Choroid plexus epithelial cell (primary cell): ENCODE data around the gene MYH14.
A peak's percentile ranks its signal among the peaks of the same experiment; 100 is the strongest.

Source experiments
- DNase-seq: peaks from one replicate; pipeline ENCODE4 v3.0.0-alpha.2; 2010; ENCODE audit warnings: low read depth
- H3K4me3 ChIP-seq: 2 replicates; pipeline ENCODE4 v1.5.1; 2011; ENCODE audit warnings: low read depth, mild to moderate bottlenecking, control low read depth, low read length, moderate library complexity
- CTCF ChIP-seq: conservative IDR thresholded peaks from 2 replicates; pipeline ENCODE4 v1.5.1; 2011; ENCODE audit warnings: low read depth, mild to moderate bottlenecking, control low read depth, inconsistent platforms, low read length, moderate library complexity

The MYH14 gene

DNA sequence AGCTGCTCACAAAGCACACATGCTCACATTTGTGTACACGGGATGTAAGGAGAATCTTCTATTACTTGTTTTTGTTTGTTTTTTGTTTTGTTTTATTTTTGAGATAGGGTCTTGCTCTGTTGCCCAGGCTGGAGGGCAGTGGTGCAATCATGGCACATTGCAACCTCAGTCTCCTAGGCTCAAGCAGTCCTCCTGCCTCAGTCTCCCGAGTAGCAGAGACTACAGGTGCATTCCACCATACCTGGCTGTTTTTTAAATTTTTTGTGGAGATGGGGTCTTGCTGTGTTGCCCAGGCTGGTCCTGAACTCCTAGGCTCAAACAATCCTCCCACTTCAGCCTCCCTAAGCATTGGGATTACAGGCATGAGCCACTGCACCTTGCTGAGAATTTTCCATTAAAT is 83.9 kb downstream of the MYH14 start:
- no peak for DNase-seq
- no peak for TF ChIP-seq CTCF
- H3K4me3 ChIP-seq, result no peak overlapping the region

DNA sequence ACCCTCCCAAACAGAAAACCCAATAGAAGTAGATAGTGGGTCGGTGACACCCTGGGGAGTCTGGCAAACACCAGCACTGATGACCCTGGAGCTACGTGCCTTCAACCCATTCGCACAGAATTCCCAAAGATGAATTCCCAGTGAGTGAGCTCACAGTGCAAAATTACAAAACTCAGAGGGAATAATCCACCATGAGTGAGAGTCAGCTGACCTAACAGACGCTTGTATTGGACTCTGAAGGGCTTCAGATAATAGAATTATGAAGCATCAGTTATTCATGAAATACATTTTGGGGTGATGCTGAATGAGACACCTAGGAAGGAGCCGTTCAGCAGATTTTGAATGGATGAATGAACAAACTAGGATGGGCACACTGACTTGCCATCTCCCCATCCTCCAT is 85.5 kb downstream of the MYH14 start:
- no peak for DNase-seq

GRCh38 chr19:50290011-50290410 is 86.6 kb downstream of the MYH14 start:
- no peak overlapping the region for H3K4me3 ChIP-seq
- no peak for TF ChIP-seq CTCF
- DNase-seq, result no peak

More for the DNA sequence above, 85.5 kb downstream of the MYH14 start:
- TF ChIP-seq CTCF, result no peak
- H3K4me3 ChIP-seq, result no peak overlapping the region

- no peak overlapping the region for H3K4me3 ChIP-seq
- no peak for DNase-seq
- no peak for TF ChIP-seq CTCF
Observed at GRCh38 chr19:50290775-50291174, 87.4 kb downstream of the MYH14 start.

DNA sequence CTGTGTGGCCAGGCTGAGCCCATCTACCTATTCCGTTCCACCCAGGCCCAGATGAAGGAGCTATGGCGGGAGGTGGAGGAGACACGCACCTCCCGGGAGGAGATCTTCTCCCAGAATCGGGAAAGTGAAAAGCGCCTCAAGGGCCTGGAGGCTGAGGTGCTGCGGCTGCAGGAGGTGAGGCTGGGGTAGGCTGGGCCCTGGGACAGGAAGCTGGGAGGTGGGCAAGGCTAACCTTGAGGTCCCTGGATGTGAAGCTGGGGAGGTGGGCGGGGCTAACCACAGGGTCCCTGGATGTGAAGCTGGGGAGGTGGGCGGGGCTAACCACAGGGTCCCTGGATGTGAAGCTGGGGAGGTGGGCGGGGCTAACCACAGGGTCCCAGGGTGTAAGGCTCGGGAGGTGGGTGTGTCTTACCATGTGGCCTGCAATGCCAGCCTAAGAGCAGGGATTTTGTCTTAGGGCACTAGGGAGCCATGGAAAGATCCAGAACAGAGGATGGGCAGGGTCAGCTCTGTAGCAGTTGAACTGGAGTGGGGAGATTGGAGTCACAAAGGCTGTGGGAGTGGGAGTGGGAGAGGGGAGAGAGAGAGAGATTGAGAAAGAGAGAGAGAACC is 88.9 kb downstream of the MYH14 start:
- H3K4me3 ChIP-seq, result no peak overlapping the region
- TF ChIP-seq CTCF, result no peak
- no peak for DNase-seq

- no peak for TF ChIP-seq CTCF
- no peak overlapping the region for H3K4me3 ChIP-seq
- DNase-seq, result no peak
Observed at GRCh38 chr19:50293263-50294004, 90.0 kb downstream of the MYH14 start.

DNA sequence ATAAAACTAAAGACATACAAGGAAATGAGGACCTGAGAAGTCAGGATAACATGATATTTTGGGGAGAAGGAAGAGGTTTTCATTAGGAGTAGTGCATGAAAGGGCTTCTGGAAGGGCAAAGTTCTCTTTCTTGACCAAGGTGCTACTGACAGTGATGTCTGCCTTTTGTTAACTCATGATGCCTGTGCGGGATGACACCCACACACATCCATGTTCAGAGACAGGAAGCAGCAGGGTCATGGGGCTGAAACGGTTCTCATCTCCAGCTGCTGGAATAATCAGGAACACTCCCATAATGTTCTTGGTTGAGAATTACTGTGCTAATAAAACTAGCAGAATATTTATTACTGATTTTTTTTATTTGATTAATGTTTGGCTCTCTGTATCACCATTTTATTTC is 96.6 kb downstream of the MYH14 start:
- no peak overlapping the region for H3K4me3 ChIP-seq
- no peak for TF ChIP-seq CTCF
- DNase-seq, result peak; percentile 11
